ENCODE results near the gene HEPHL1. TPM values are rescaled to one million over a fixed set of nuclear protein-coding genes. Genes with fewer than 3 reads are reported as not detected.

HEPHL1 gene
- total RNA-seq, 1 donor from 2014 or later = 0.02 TPM

- Mint-ChIP-seq H3K4me1 (no peaks in the 10 kb centered on the region), H3K9me3 (no peaks in the 10 kb centered on the region), H3K36me3 (no peaks in the 10 kb centered on the region), H3K27me3 (ENCODE audit: insufficient read depth, low read depth) (no peaks in the 10 kb centered on the region), H3K27ac (no peak overlapping the region), H3K4me3 (no peak overlapping the region)
- H3K27me3 ChIP-seq = no peaks in the 10 kb centered on the region
- no peak overlapping the region for H3K27ac ChIP-seq
- H3K36me3 ChIP-seq = no peaks in the 10 kb centered on the region
- H3K4me3 ChIP-seq = no peak overlapping the region
- DNase-seq (ENCODE audit: low spot score) = no peak
- no peak overlapping the region for H3K4me2 ChIP-seq
- TF ChIP-seq EZH2phosphoT487 (IDR thresholded peaks at IDR 0.05) (no peak), CTCF (IDR thresholded peaks at IDR 0.05) (no peak), EZH2 (IDR thresholded peaks at IDR 0.05) (no peak)
- no peaks in the 10 kb centered on the region for H3F3A ChIP-seq (ENCODE audit: low read depth)
- no peaks in the 10 kb centered on the region for H4K20me1 ChIP-seq (ENCODE audit: low read depth)
- H3K9ac ChIP-seq = no peak overlapping the region
- H3K9me3 ChIP-seq (ENCODE audit: low read depth) = no peaks in the 10 kb centered on the region
- H3K4me1 ChIP-seq = no peaks in the 10 kb centered on the region
- no peak overlapping the region for H2AFZ ChIP-seq (replicated peaks)
- no peaks in the 10 kb centered on the region for H3K79me2 ChIP-seq (ENCODE audit: low read depth)
These were observed 68.2 kb downstream of the HEPHL1 start for GRCh38 chr11:94089341-94089740.

DNA sequence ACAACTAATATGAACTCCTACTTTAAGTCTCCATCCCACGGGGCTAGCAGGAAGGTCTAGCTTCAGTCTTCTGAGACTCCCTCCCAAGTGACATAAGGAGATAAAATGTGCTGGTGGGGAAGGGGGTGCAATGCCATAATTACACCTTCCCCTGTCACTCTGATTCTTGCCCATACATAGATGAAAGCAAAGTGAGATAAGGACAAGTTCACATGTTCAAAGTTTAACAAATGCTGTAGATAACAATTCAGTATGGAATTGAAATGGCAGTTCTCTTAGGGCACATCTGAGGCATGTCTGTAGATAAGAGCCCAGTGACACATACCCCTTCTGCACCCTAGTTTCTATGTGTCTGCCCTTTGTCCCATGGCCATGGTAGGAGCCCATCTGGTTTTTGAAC lies 69.2 kb downstream of the HEPHL1 start:
- Histone ChIP-seq H3K27me3 (no peaks in the 10 kb centered on the region), H3K9me3 (ENCODE audit: low read depth) (no peaks in the 10 kb centered on the region), H3K4me3 (no peak overlapping the region), H3K27ac (no peak overlapping the region), H3K9ac (no peak overlapping the region), H4K20me1 (ENCODE audit: low read depth) (no peaks in the 10 kb centered on the region), H2AFZ (replicated peaks) (no peak overlapping the region), H3K4me2 (no peak overlapping the region), H3K36me3 (no peaks in the 10 kb centered on the region), H3K79me2 (ENCODE audit: low read depth) (no peaks in the 10 kb centered on the region), H3K4me1 (no peaks in the 10 kb centered on the region), H3F3A (ENCODE audit: low read depth) (no peaks in the 10 kb centered on the region)
- no peaks in the 10 kb centered on the region for H3K36me3 Mint-ChIP-seq
- H3K9me3 Mint-ChIP-seq = no peaks in the 10 kb centered on the region
- no peak overlapping the region for H3K27ac Mint-ChIP-seq
- no peak for TF ChIP-seq EZH2phosphoT487 (IDR thresholded peaks at IDR 0.05)
- TF ChIP-seq EZH2 (IDR thresholded peaks at IDR 0.05) = no peak
- TF ChIP-seq CTCF (IDR thresholded peaks at IDR 0.05) = no peak
- H3K4me3 Mint-ChIP-seq = no peak overlapping the region
- no peaks in the 10 kb centered on the region for H3K27me3 Mint-ChIP-seq (ENCODE audit: insufficient read depth, low read depth)
- H3K4me1 Mint-ChIP-seq = no peaks in the 10 kb centered on the region
- DNase-seq (ENCODE audit: low spot score) = no peak

DNA sequence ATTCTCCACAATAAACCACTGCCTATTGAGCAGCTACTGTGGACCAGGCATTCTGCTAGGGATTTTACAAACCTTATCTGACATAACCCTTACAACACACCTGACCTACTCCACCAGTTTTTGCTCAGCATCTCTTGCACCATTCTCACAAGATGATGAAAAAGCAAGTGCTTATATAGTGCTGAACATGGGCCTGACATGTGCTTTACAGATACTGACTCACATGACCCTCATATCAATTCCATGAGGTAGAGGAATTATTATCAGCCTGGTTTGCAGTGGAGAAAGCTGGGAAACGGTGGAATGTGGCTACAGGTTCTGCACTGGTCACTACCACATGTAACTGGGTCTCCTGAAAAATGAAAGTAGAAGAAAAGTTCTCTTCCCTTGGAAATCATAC lies 69.9 kb downstream of the HEPHL1 start:
- Histone ChIP-seq H3K4me2 (no peak overlapping the region), H3K27me3 (no peaks in the 10 kb centered on the region), H3K36me3 (no peaks in the 10 kb centered on the region), H3K4me3 (no peak overlapping the region), H3F3A (ENCODE audit: low read depth) (no peaks in the 10 kb centered on the region), H2AFZ (replicated peaks) (no peak overlapping the region), H3K9me3 (ENCODE audit: low read depth) (no peaks in the 10 kb centered on the region), H4K20me1 (ENCODE audit: low read depth) (no peaks in the 10 kb centered on the region), H3K4me1 (no peaks in the 10 kb centered on the region), H3K27ac (no peak overlapping the region), H3K9ac (no peak overlapping the region), H3K79me2 (ENCODE audit: low read depth) (no peaks in the 10 kb centered on the region)
- H3K27me3 Mint-ChIP-seq (ENCODE audit: insufficient read depth, low read depth) = no peaks in the 10 kb centered on the region
- no peak overlapping the region for H3K4me3 Mint-ChIP-seq
- H3K27ac Mint-ChIP-seq = no peak overlapping the region
- H3K4me1 Mint-ChIP-seq = no peaks in the 10 kb centered on the region
- TF ChIP-seq EZH2phosphoT487 (IDR thresholded peaks at IDR 0.05) = no peak
- no peak for TF ChIP-seq CTCF (IDR thresholded peaks at IDR 0.05)
- TF ChIP-seq EZH2 (IDR thresholded peaks at IDR 0.05) = no peak
- no peaks in the 10 kb centered on the region for H3K9me3 Mint-ChIP-seq
- no peak for DNase-seq (ENCODE audit: low spot score)
- no peaks in the 10 kb centered on the region for H3K36me3 Mint-ChIP-seq

- no peaks in the 10 kb centered on the region for H3K36me3 ChIP-seq
- no peak overlapping the region for H2AFZ ChIP-seq (replicated peaks)
- Mint-ChIP-seq H3K4me1 (no peaks in the 10 kb centered on the region), H3K36me3 (no peaks in the 10 kb centered on the region), H3K27ac (no peak overlapping the region), H3K9me3 (peaks cover 2% of the 10 kb centered on the region), H3K4me3 (no peak overlapping the region), H3K27me3 (ENCODE audit: insufficient read depth, low read depth) (no peaks in the 10 kb centered on the region)
- H3F3A ChIP-seq (ENCODE audit: low read depth) = no peaks in the 10 kb centered on the region
- DNase-seq (ENCODE audit: low spot score) = no peak
- TF ChIP-seq EZH2phosphoT487 (IDR thresholded peaks at IDR 0.05) (no peak), EZH2 (IDR thresholded peaks at IDR 0.05) (no peak), CTCF (IDR thresholded peaks at IDR 0.05) (no peak)
- no peaks in the 10 kb centered on the region for H3K79me2 ChIP-seq (ENCODE audit: low read depth)
- H3K27ac ChIP-seq = no peak overlapping the region
- no peaks in the 10 kb centered on the region for H3K9me3 ChIP-seq (ENCODE audit: low read depth)
- no peak overlapping the region for H3K4me3 ChIP-seq
- H3K4me1 ChIP-seq = no peaks in the 10 kb centered on the region
- no peaks in the 10 kb centered on the region for H4K20me1 ChIP-seq (ENCODE audit: low read depth)
- H3K9ac ChIP-seq = no peak overlapping the region
- H3K4me2 ChIP-seq = no peak overlapping the region
- H3K27me3 ChIP-seq = no peaks in the 10 kb centered on the region
These were observed 79.1 kb downstream of the HEPHL1 start for GRCh38 chr11:94100253-94100652.

Data from neural progenitor cell (in vitro differentiated cells).